Measurements from ENCODE around the gene SLC28A1. TPM values are rescaled to one million over a fixed set of nuclear protein-coding genes. Genes with fewer than 3 reads are reported as not detected.

Gene SLC28A1
- polyA plus RNA-seq, 1 donor (not counting 4 experiments of a cell fraction or from before 2014, with no cell fraction given), result not detected

DNA sequence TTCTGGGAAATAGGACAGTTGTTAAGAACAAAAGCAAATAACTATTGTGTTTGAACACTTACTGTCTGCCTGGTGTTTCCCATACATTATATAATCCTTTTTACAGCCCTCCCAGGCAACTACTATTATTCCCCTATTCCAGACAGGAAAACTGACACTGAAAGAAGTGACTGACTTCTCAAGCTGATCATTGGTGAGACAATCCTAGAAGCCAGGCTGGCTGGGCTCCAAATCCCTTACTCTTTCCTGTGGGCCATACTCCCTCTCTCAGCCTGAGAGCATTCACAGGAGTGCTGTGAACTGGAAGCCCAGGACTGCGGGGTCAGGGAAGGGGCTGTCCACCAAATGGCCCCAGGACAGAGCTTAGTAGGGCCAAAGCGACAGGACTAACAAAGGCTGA is 58.0 kb downstream of the SLC28A1 start:
- dilution Hi-C loops (cut with MboI; ENCODE audit: extremely low pct_ligation_motif_present, low sequenced_read_pairs), result no loop called here
- FAIRE-seq, result no peak
- no peak for DNase-seq (ENCODE audit: low read depth, low spot score)
- Histone ChIP-seq H3K9me1 (ENCODE audit: control insufficient read depth, extremely low read depth, insufficient read depth, low read length) (no peaks in the 10 kb centered on the region), H3K4me2 (ENCODE audit: control insufficient read depth, extremely low read depth, insufficient read depth, low read depth, low read length) (no peak overlapping the region), H3K9ac (ENCODE audit: control insufficient read depth, extremely low read depth, insufficient read depth, low read length) (no peak overlapping the region), H3K79me2 (ENCODE audit: control insufficient read depth, insufficient read depth, low read length) (no peaks in the 10 kb centered on the region), H2AFZ (ENCODE audit: control insufficient read depth, low read length) (no peak overlapping the region), H3K9me3 (ENCODE audit: control insufficient read depth, low read depth, low read length) (no peaks in the 10 kb centered on the region), H3K27ac (ENCODE audit: control insufficient read depth, insufficient read depth, low read length) (no peak overlapping the region), H3K4me1 (ENCODE audit: control insufficient read depth, extremely low read depth, insufficient read depth, low read length) (no peaks in the 10 kb centered on the region), H3K36me3 (ENCODE audit: control insufficient read depth in 2 of 2, extremely low read depth in 1 of 2, insufficient read depth in 2 of 2, low read length in 2 of 2) (no peaks in the 10 kb centered on the region), H3K27me3 (ENCODE audit: control insufficient read depth, extremely low read depth, insufficient read depth, low read length) (no peaks in the 10 kb centered on the region), H4K20me1 (ENCODE audit: control insufficient read depth, extremely low read depth, insufficient read depth, low read length) (no peaks in the 10 kb centered on the region), H3K4me3 (ENCODE audit: control insufficient read depth in 2 of 3, extremely low read depth in 1 of 3, insufficient read depth in 2 of 3, low read depth in 1 of 3, low read length in 3 of 3) (no peak overlapping the region)
- TF ChIP-seq EZH2 (IDR thresholded peaks at IDR 0.05; ENCODE audit: low read length), result no peak
- TF ChIP-seq, protein P1, sequence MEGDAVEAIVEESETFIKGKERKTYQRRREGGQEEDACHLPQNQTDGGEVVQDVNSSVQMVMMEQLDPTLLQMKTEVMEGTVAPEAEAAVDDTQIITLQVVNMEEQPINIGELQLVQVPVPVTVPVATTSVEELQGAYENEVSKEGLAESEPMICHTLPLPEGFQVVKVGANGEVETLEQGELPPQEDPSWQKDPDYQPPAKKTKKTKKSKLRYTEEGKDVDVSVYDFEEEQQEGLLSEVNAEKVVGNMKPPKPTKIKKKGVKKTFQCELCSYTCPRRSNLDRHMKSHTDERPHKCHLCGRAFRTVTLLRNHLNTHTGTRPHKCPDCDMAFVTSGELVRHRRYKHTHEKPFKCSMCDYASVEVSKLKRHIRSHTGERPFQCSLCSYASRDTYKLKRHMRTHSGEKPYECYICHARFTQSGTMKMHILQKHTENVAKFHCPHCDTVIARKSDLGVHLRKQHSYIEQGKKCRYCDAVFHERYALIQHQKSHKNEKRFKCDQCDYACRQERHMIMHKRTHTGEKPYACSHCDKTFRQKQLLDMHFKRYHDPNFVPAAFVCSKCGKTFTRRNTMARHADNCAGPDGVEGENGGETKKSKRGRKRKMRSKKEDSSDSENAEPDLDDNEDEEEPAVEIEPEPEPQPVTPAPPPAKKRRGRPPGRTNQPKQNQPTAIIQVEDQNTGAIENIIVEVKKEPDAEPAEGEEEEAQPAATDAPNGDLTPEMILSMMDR (optimal IDR thresholded peaks at IDR 0.05 in 1 of 3, IDR thresholded peaks at IDR 0.05 in 1 of 3, conservative IDR thresholded peaks at IDR 0.05 in 1 of 3; ENCODE audit: extremely low read depth in 1 of 3, insufficient read depth in 2 of 3, low read length in 3 of 3), result no peak

DNA sequence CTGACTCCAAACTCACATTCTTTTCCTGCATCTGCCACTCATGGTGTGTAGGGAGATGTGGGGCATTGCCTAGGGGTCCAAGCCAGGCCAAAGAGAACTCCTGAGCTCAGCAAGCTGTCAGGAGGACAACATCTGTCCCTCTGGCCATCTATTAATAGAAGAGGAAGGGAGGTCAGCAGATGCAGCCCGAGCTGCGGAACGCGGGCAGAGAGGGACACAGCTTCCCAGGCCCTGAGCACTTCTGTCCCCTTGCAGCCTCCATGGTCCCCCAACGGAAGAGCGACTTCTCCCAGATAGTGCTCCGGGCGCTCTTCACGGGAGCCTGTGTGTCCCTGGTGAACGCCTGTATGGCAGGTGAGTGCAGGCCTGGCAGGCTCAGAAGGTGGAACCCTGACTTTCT is 59.8 kb downstream of the SLC28A1 start:
- no peak for TF ChIP-seq EZH2 (IDR thresholded peaks at IDR 0.05; ENCODE audit: low read length)
- dilution Hi-C loops (cut with MboI; ENCODE audit: extremely low pct_ligation_motif_present, low sequenced_read_pairs), result no loop called here

DNA sequence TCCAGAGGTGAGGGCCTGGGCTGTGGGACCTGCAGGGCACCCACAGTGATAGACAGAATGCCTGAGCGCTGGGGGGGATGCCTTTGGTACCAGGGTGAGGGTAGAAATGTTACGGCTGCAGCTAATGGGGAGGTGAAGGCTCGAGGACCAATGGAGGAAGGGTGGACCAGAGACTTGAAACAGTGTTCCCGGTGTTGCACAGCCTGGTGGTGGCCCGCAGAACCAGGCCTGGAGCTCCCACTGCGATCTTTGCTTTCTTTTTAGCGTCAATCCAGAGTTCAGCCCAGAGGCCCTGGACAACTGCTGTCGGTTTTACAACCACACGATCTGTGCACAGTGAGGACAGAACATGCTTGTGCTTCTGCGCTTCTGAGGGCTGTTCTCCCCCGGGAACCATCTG is 60.4 kb downstream of the SLC28A1 start:
- H2AFZ ChIP-seq (ENCODE audit: control insufficient read depth, low read length), result no peak overlapping the region
- H3K9me1 ChIP-seq (ENCODE audit: control insufficient read depth, extremely low read depth, insufficient read depth, low read length), result no peaks in the 10 kb centered on the region
- DNase-seq (ENCODE audit: low read depth, low spot score), result no peak
- H3K9ac ChIP-seq (ENCODE audit: control insufficient read depth, extremely low read depth, insufficient read depth, low read length), result no peak overlapping the region
- no peak for TF ChIP-seq EZH2 (IDR thresholded peaks at IDR 0.05; ENCODE audit: low read length)
- TF ChIP-seq, protein P1 (optimal IDR thresholded peaks at IDR 0.05 in 1 of 3, IDR thresholded peaks at IDR 0.05 in 1 of 3, conservative IDR thresholded peaks at IDR 0.05 in 1 of 3; ENCODE audit: extremely low read depth in 1 of 3, insufficient read depth in 2 of 3, low read length in 3 of 3), result no peak
- no peak overlapping the region for H3K4me2 ChIP-seq (ENCODE audit: control insufficient read depth, extremely low read depth, insufficient read depth, low read depth, low read length)
- dilution Hi-C loops (cut with MboI; ENCODE audit: extremely low pct_ligation_motif_present, low sequenced_read_pairs), result no loop called here
- H3K4me1 ChIP-seq (ENCODE audit: control insufficient read depth, extremely low read depth, insufficient read depth, low read length), result peaks cover 8% of the 10 kb centered on the region
- no peaks in the 10 kb centered on the region for H3K27me3 ChIP-seq (ENCODE audit: control insufficient read depth, extremely low read depth, insufficient read depth, low read length)
- no peak for FAIRE-seq
- no peaks in the 10 kb centered on the region for H3K9me3 ChIP-seq (ENCODE audit: control insufficient read depth, low read depth, low read length)
- no peaks in the 10 kb centered on the region for H4K20me1 ChIP-seq (ENCODE audit: control insufficient read depth, extremely low read depth, insufficient read depth, low read length)
- no peaks in the 10 kb centered on the region for H3K36me3 ChIP-seq (ENCODE audit: control insufficient read depth in 2 of 2, extremely low read depth in 1 of 2, insufficient read depth in 2 of 2, low read length in 2 of 2)
- no peak overlapping the region for H3K4me3 ChIP-seq (ENCODE audit: control insufficient read depth in 2 of 3, extremely low read depth in 1 of 3, insufficient read depth in 2 of 3, low read depth in 1 of 3, low read length in 3 of 3)
- no peaks in the 10 kb centered on the region for H3K79me2 ChIP-seq (ENCODE audit: control insufficient read depth, insufficient read depth, low read length)
- H3K27ac ChIP-seq (ENCODE audit: control insufficient read depth, insufficient read depth, low read length), result no peak overlapping the region

More for the DNA sequence above, 59.8 kb downstream of the SLC28A1 start:
- no peaks in the 10 kb centered on the region for H4K20me1 ChIP-seq (ENCODE audit: control insufficient read depth, extremely low read depth, insufficient read depth, low read length)
- H3K4me2 ChIP-seq (ENCODE audit: control insufficient read depth, extremely low read depth, insufficient read depth, low read depth, low read length), result no peak overlapping the region
- no peak overlapping the region for H2AFZ ChIP-seq (ENCODE audit: control insufficient read depth, low read length)
- H3K4me1 ChIP-seq (ENCODE audit: control insufficient read depth, extremely low read depth, insufficient read depth, low read length), result peaks cover 8% of the 10 kb centered on the region
- H3K27me3 ChIP-seq (ENCODE audit: control insufficient read depth, extremely low read depth, insufficient read depth, low read length), result no peaks in the 10 kb centered on the region
- no peaks in the 10 kb centered on the region for H3K36me3 ChIP-seq (ENCODE audit: control insufficient read depth in 2 of 2, extremely low read depth in 1 of 2, insufficient read depth in 2 of 2, low read length in 2 of 2)
- no peak overlapping the region for H3K9ac ChIP-seq (ENCODE audit: control insufficient read depth, extremely low read depth, insufficient read depth, low read length)
- no peak for FAIRE-seq
- no peak overlapping the region for H3K4me3 ChIP-seq (ENCODE audit: control insufficient read depth in 2 of 3, extremely low read depth in 1 of 3, insufficient read depth in 2 of 3, low read depth in 1 of 3, low read length in 3 of 3)
- no peaks in the 10 kb centered on the region for H3K9me1 ChIP-seq (ENCODE audit: control insufficient read depth, extremely low read depth, insufficient read depth, low read length)
- H3K27ac ChIP-seq (ENCODE audit: control insufficient read depth, insufficient read depth, low read length), result no peak overlapping the region
- no peaks in the 10 kb centered on the region for H3K79me2 ChIP-seq (ENCODE audit: control insufficient read depth, insufficient read depth, low read length)
- DNase-seq (ENCODE audit: low read depth, low spot score), result no peak
- no peaks in the 10 kb centered on the region for H3K9me3 ChIP-seq (ENCODE audit: control insufficient read depth, low read depth, low read length)

Data from keratinocyte (primary cell).